GM12891 (cell line): Measurements from ENCODE around the gene ALPG.
"Not testable (repeated sequence)": the region's sequence is repeated elsewhere in the genome, so short reads cannot be mapped to it uniquely, and the experiment has no call there.

Experiments used
- DNase-seq: peaks from one replicate; pipeline ENCODE4 v3.0.0; 2011; ENCODE audit warnings: low spot score; ENCODE audit not compliant: insufficient read length
- FAIRE-seq: peaks from 2 replicates; lab custom pipeline; 2011; peaks lifted over from hg19 to GRCh38; lab: Jason Lieb, UNC
- PAX5 ChIP-seq: IDR thresholded peaks from 2 replicates; pipeline ENCODE4 v1.6.1; 2011; ENCODE audit warnings: low read length, moderate library complexity, mild to moderate bottlenecking; ENCODE audit not compliant: insufficient read depth, severe bottlenecking
- POLR2A ChIP-seq: IDR thresholded peaks from 2 replicates; pipeline ENCODE4 v1.6.1; 2011; ENCODE audit warnings: low read depth, low read length, control low read depth
- POLR2AphosphoS5 ChIP-seq: IDR thresholded peaks from 2 replicates; pipeline ENCODE4 v1.6.1; 2011; ENCODE audit warnings: low read depth, low read length, control low read depth
- POU2F2 ChIP-seq: IDR thresholded peaks from 2 replicates; pipeline ENCODE4 v1.6.1; 2011; ENCODE audit warnings: low read depth, mild to moderate bottlenecking, control low read depth, low read length, moderate library complexity
- SPI1 ChIP-seq: IDR thresholded peaks from 2 replicates; pipeline ENCODE4 v1.6.1; 2011; ENCODE audit warnings: low read depth, low read length, control low read depth
- TAF1 ChIP-seq: IDR thresholded peaks from 2 replicates; pipeline ENCODE4 v1.6.1; 2011; ENCODE audit warnings: low read depth, low read length, control low read depth

ALPG gene

GRCh38 chr2:232377841-232378734, 28.6 kb upstream of the ALPG start:
- no peak for TF ChIP-seq POLR2AphosphoS5
- TF ChIP-seq POLR2A, result no peak
- no peak for TF ChIP-seq TAF1
- no peak for TF ChIP-seq SPI1
- TF ChIP-seq POU2F2, result no peak
- TF ChIP-seq PAX5, result no peak
- no peak for FAIRE-seq
- no peak for DNase-seq

GRCh38 chr2:232378735-232379151, 27.9 kb upstream of the ALPG start, which contains the start of gene ALPP:
Gene ALPP, plus strand, starts transcription at chr2:232378751. Its CDS starts 52 bp downstream, at chr2:232378803.
- not testable (repeated sequence) for FAIRE-seq, DNase-seq

- not testable (repeated sequence) for DNase-seq, FAIRE-seq
These were observed 26.7 kb upstream of the ALPG start for GRCh38 chr2:232379610-232380590.

GRCh38 chr2:232381204-232382031, 25.2 kb upstream of the ALPG start:
- DNase-seq, result not testable (repeated sequence)
- FAIRE-seq, result peak; percentile 35

- TF ChIP-seq SPI1, result no peak
- TF ChIP-seq PAX5, result no peak
- TF ChIP-seq POLR2A, result no peak
- TF ChIP-seq TAF1, result no peak
- TF ChIP-seq POU2F2, result no peak
- no peak for TF ChIP-seq POLR2AphosphoS5
- FAIRE-seq, result no peak
- DNase-seq, result no peak
These were observed 24.1 kb upstream of the ALPG start for GRCh38 chr2:232382331-232383225.

- no peak for DNase-seq
- no peak for FAIRE-seq
- TF ChIP-seq TAF1, result no peak
- no peak for TF ChIP-seq POU2F2
- no peak for TF ChIP-seq POLR2AphosphoS5
- TF ChIP-seq PAX5, result no peak
- no peak for TF ChIP-seq POLR2A
- no peak for TF ChIP-seq SPI1
These were observed 22.2 kb upstream of the ALPG start for GRCh38 chr2:232384466-232384865.

GRCh38 chr2:232385058-232385457, 21.6 kb upstream of the ALPG start:
- not testable (repeated sequence) for DNase-seq, FAIRE-seq

GRCh38 chr2:232385660-232386489, 20.8 kb upstream of the ALPG start:
- DNase-seq, result no peak
- FAIRE-seq, result no peak
- TF ChIP-seq POLR2AphosphoS5 (no peak), POU2F2 (no peak), SPI1 (no peak), POLR2A (no peak), PAX5 (no peak), TAF1 (no peak)

- no peak for DNase-seq
These were observed 20.2 kb upstream of the ALPG start for GRCh38 chr2:232386490-232386739.

More at GRCh38 chr2:232386490-232386739, 20.2 kb upstream of the ALPG start:
- FAIRE-seq, result no peak
- TF ChIP-seq PAX5 (no peak), TAF1 (no peak), POLR2AphosphoS5 (no peak), SPI1 (no peak), POLR2A (no peak), POU2F2 (no peak)
